ENCODE data around the gene STARD9. TPM values are rescaled to one million over a fixed set of nuclear protein-coding genes. Genes with fewer than 3 reads are reported as not detected.

The STARD9 gene
- total and polyA plus RNA-seq, 2 of the 4 experiments (the other 2 are of a cell fraction): 2.0 to 3.2 TPM

GRCh38 chr15:42667855-42668254, 92.4 kb downstream of the STARD9 start:
- ChIA-PET POLR2A (ENCODE audit: unreplicated experiment) (no interaction called here), CTCF (interaction anchor here (0.5 kb wide), 1 partner anchor 233 kb away, joined by 3 read pairs; no protein-coding TSS in a partner anchor)
- H3K27ac ChIP-seq (ENCODE audit: insufficient read depth, low read length): no peak overlapping the region
- no CpG with 5 or more reads among the region's 1 CpG for WGBS, 2 experiments (ENCODE audit: extremely low coverage in 2 of 2, insufficient read length in 1 of 2)
- H2AK9ac ChIP-seq (replicated peaks; ENCODE audit: low read depth, low read length, poor library complexity): no peak overlapping the region
- peaks cover 18% of the 10 kb centered on the region for H3K36me3 ChIP-seq (ENCODE audit: control insufficient read depth, insufficient read depth, low read length)
- H3K23ac ChIP-seq (ENCODE audit: low read depth, low read length): no peak overlapping the region
- in situ Hi-C loops (cut with MboI; ENCODE audit: low sequenced_read_pairs): no loop called here
- H3K14ac ChIP-seq (replicated peaks; ENCODE audit: low read depth, low read length): no peak overlapping the region
- H2BK120ac ChIP-seq (ENCODE audit: low read depth, low read length): no peak overlapping the region
- no peak overlapping the region for H2BK15ac ChIP-seq (ENCODE audit: low read depth, low read length)
- no peak overlapping the region for H4K8ac ChIP-seq (ENCODE audit: low read depth in 2 of 2, low read length in 2 of 2)
- no peak for DNase-seq
- no peak overlapping the region for H2BK20ac ChIP-seq (ENCODE audit: low read depth, low read length)
- no peak overlapping the region for H3K4me3 ChIP-seq (ENCODE audit: insufficient read depth, low read depth, low read length)
- no peak overlapping the region for H3K4ac ChIP-seq (ENCODE audit: low read depth, low read length)
- no peak overlapping the region for H3K4me2 ChIP-seq (ENCODE audit: low read depth, low read length)
- no peak overlapping the region for H4K5ac ChIP-seq (ENCODE audit: low read depth, low read length)
- H2AK5ac ChIP-seq (ENCODE audit: low read depth, low read length): no peak overlapping the region
- H4K20me1 ChIP-seq (ENCODE audit: insufficient read depth, low read length): no peaks in the 10 kb centered on the region
- H3K9me1 ChIP-seq (ENCODE audit: insufficient read depth, low read length): peaks cover 12% of the 10 kb centered on the region
- no peak overlapping the region for H2AFZ ChIP-seq (replicated peaks; ENCODE audit: low read length, poor library complexity)
- H3K18ac ChIP-seq (ENCODE audit: low read depth, low read length): no peak overlapping the region
- BruUV-seq (replicated peaks): no TSS peak
- TF ChIP-seq BHLHE40 (IDR thresholded peaks at IDR 0.05; ENCODE audit: low read depth, low read length) (no peak), FOS (IDR thresholded peaks at IDR 0.05; ENCODE audit: low read depth, low read length) (no peak), MXI1 (IDR thresholded peaks at IDR 0.05; ENCODE audit: borderline replicate concordance, low read depth, low read length) (no peak), NFE2L2 (IDR thresholded peaks at IDR 0.05; ENCODE audit: low read depth, low read length) (no peak), MAZ (IDR thresholded peaks at IDR 0.05; ENCODE audit: borderline replicate concordance, low read depth, low read length) (no peak), CEBPB (IDR thresholded peaks at IDR 0.05; ENCODE audit: low read depth, low read length) (no peak), POLR2A (IDR thresholded peaks at IDR 0.05; ENCODE audit: low read depth, low read length) (no peak), MAFK (IDR thresholded peaks at IDR 0.05; ENCODE audit: low read depth, low read length) (no peak), RFX5 (IDR thresholded peaks at IDR 0.05; ENCODE audit: low read depth, low read length) (no peak), CHD1 (IDR thresholded peaks at IDR 0.05; ENCODE audit: low read depth, low read length) (no peak), RAD21 (IDR thresholded peaks at IDR 0.05; ENCODE audit: low read length) (no peak)
- TF ChIP-seq, protein P1, sequence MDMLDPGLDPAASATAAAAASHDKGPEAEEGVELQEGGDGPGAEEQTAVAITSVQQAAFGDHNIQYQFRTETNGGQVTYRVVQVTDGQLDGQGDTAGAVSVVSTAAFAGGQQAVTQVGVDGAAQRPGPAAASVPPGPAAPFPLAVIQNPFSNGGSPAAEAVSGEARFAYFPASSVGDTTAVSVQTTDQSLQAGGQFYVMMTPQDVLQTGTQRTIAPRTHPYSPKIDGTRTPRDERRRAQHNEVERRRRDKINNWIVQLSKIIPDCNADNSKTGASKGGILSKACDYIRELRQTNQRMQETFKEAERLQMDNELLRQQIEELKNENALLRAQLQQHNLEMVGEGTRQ (IDR thresholded peaks at IDR 0.05; ENCODE audit: low read depth, low read length): no peak
- no peak overlapping the region for H3K9ac ChIP-seq (ENCODE audit: low read depth, low read length)
- H3K79me1 ChIP-seq (ENCODE audit: low read depth in 1 of 2, low read length in 2 of 2): no peaks in the 10 kb centered on the region
- H2BK5ac ChIP-seq (ENCODE audit: low read depth, low read length, poor library complexity, severe bottlenecking): no peak overlapping the region
- dilution Hi-C loops (cut with HindIII; ENCODE audit: low sequenced_read_pairs, unreplicated experiment): no loop called here
- H4K91ac ChIP-seq (ENCODE audit: insufficient read depth, low read depth, low read length): no peak overlapping the region
- H3K9me3 ChIP-seq (ENCODE audit: control insufficient read depth, insufficient read depth, low read length): no peaks in the 10 kb centered on the region
- ATAC-seq (ENCODE audit: low read depth): no peak
- H3K56ac ChIP-seq (ENCODE audit: extremely low read depth, insufficient read depth, low read length): no peak overlapping the region
- peaks cover 2% of the 10 kb centered on the region; the same call in 1 of the 2 replicates for H3K4me1 ChIP-seq (ENCODE audit: control insufficient read depth, insufficient read depth, low read length)
- no peaks in the 10 kb centered on the region for H3K27me3 ChIP-seq (ENCODE audit: control insufficient read depth, insufficient read depth, low read length)
- intact Hi-C loops (cut with micrococcal nuclease): no loop called here

Measured in IMR-90 (cell line).